GM19025 (cell line): Measurements from ENCODE around the gene PLAAT4.
"Not testable (repeated sequence)": the region's sequence is repeated elsewhere in the genome, so short reads cannot be mapped to it uniquely, and the experiment has no call there.

Experiments
- ATAC-seq: cut with Tn5 transposase; IDR thresholded peaks from one replicate; pipeline ENCODE4 v1.9.1; 2021; ENCODE audit warnings: mild to moderate bottlenecking, low read depth, moderate library complexity; ENCODE audit not compliant: unreplicated experiment

PLAAT4 gene

DNA sequence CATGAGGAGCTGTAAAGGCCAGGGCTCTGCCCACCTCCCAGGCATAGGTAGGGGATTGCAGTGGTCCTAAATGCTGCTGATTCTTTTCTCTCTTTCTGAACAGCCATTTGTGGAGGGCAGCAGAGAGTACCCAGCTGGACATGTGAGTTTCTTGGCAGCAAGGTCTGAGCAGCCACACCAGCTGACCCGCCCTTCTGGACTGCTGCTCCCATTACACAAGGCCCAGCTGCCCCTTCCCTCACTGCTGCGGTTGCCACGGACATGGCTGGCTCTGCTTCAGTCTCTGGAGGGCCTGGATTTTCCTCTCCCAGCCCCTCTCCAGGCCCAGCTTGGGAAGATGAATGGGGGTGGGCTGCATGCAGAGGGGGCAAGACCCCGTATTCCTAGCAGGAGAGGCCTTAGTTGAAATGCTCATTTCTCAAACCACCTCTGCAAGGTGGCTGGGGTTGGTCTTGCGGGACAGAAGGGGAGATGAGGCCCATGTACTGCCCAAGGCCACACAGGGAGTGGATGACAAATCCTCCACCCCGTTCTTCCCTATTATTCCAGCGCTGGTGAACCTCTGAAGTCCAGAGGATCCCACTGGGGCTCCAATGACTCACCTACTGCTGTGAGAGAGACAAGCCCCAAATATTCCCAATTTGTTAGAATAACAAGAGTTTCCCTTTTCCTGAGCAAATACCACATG is 26.1 kb upstream of the PLAAT4 start:
- no peak for ATAC-seq

DNA sequence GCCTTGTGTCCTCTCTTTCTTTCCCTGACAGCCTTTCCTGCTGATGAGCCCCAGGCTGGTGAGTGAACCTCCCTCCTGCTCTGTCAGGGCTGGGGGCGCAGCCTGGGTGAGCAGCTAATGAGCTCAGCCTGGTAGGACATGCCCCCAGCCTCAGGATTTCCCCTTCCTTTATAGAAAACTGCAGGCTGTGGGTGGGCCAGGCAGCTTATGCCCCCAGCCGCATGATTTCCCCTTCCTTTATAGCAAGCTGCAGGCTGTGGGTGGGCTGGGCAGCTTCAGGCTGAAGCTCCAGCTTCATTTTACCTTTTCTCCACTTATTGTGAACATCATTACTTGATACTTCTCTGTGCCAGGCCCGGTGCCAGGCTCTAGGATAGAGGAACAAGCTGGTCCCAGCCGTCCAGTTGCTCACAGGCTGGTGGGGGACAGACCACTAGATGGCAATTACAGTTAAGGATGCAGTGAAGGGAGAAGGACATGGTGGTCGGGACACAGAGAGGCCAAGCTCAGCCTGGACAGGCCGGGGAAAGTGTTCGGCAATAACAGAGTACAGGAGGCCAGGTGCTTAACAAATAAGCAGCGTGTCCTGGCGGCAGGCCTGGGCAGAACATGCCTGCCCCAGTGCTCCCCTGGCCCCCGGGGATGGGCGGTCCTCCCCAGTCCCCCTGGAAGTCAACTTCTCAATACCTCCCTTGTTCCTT is 25.4 kb upstream of the PLAAT4 start:
- no peak for ATAC-seq

DNA sequence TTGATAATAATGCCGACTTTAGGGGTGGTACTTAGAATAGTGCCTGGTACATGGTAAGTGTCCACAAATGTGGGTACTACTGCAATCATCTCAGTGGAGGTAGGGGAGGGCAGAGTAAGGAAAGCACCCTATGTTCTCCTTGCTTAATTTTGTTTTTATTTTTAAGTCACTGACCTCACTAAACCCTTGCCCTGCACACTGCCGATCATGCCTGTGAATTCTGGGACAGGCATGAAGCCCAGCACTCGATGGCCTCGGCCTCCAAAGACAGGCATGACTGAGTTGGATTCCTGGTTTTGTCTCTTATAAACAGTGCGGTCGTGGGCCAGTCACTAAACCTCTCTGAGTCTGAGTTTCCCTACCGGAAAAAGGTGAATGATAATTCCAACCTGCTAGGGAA is 23.8 kb upstream of the PLAAT4 start:
- ATAC-seq: no peak

DNA sequence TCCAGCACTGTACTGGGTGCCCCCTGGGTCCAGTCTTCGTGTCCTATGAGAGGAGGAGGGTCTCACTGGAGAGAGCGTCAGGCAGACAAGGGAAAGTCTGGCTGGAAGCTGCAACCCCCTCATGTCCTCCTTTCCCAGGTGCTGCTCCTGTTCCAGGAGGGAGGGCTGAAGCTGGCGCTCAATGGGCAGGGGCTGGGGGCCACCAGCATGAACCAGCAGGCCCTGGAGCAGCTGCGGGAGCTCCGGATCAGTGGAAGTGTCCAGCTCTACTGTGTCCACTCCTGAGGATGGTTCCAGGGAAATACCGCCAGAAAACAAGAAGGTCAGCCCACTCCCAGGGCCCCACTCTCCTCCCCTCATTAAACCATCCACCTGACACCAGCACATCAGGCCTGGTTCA is 20.5 kb upstream of the PLAAT4 start:
- ATAC-seq: no peak

DNA sequence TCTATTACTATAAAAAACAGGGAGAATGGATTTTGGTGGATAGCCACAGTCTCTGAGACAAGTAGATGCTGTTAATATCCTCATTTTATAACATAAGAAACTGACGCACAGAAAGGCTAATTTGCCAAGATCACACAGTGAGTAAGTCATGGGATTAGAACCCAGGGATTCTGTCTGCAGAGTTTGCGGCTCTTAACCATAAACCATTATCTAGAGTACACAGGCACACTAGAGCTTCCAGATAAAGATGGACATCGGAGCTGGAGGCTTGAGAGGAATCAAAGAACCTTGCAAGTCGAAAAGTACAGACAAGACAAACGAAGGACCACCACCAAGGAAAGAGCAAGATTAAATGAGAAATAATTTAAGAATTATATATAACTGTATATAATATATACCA is 19.5 kb upstream of the PLAAT4 start:
- no peak for ATAC-seq

DNA sequence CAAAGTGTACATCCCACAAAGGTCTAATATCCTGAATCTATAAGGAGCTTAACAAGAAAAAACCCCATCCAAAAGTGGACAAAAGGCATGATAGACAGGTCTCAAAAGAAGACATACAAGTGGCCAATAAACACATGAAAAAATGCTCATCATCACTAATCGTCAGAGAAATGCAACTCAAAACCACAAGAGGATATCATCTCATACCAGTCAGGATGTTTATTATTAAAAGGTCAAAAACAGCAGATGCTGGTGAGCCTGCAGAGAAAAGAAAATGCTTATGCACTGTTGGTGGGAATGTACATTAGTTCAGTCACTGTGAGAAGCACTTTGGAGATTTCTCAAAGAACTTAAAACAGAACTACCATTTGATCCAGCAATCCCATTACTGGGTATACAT is 18.1 kb upstream of the PLAAT4 start:
- ATAC-seq: no peak

DNA sequence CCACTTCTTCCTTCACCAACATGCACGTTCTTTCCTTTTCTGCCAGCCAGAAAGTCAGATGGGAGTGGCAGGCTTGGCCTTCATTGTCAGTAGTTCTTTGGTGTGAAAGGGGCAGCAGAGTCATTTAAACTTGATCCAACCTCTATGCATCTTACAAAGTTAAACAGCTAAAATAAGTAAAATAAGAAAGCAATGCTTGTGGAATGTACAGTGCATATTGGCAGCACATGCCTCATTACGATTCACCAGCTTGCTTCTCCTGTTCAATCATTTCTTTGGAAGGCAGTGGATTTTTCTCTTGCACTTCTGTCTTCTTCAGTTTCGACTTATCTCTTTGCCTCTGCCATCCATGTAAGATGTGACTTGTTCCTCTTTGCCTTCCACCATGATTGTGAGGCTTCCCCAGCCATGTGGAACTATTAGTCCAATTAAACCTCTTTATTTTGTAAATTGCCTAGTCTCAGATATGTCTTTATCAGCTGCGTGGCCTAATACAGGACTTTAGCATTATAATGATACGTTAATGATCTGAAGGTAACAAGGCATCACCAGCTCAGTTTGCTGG is 15.9 kb upstream of the PLAAT4 start:
- no peak for ATAC-seq

DNA sequence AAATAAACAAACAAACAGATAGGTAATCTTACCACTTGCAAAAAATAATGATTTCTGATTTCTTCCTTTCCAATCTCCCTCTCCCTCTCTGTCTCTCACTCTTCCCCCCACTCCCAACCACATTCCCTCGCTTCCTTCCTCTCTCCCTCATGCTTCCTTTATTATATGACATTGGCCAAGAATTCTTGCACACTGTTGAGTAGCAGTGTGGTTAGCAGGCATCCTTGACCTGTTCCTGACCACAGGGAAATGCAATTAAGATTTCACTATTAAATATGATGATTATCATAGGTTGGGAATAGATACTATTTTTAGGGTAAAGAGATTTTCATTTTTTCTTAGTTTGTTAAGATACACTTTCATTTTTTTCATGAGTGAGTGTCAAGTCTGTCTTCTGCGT is 14.7 kb upstream of the PLAAT4 start:
- ATAC-seq: no peak

DNA sequence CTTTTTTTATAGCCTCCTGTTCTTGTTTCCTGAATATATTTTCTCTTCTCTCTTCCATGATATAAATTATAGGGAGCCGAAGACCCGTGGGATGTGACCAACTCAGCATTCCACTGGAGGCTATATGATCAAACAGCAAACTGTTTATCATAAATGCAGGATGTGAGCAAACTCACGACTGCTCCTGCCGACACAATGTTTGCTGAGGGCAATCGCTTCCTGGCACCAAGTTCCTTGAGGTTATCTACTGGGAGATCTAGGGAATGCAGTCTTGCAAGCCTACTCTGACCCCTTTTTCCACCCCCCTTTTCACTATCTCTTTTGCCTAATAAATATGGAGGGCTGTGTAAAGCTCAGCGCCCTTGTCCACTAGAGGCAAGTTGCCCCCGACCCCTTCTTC is 13.5 kb upstream of the PLAAT4 start:
- ATAC-seq: no peak

DNA sequence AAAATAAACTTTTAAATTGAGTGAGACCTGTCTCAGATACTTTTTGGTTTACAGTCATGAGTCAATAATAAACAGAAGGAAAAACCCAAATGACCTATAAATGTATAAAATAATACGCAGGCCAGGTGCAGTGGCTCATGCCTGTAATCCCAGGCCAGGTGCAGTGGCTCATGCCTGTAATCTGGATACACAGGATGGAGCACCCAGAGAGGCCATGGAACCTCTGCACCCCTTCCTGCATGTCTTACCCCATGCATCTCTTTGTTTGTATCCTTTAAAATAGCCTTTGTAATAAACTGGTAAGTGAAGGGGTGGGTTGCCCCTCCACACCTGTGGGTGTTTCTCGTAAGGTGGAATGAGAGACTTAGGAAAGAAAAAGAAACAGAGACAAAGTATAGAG is 8.9 kb upstream of the PLAAT4 start:
- ATAC-seq: no peak

DNA sequence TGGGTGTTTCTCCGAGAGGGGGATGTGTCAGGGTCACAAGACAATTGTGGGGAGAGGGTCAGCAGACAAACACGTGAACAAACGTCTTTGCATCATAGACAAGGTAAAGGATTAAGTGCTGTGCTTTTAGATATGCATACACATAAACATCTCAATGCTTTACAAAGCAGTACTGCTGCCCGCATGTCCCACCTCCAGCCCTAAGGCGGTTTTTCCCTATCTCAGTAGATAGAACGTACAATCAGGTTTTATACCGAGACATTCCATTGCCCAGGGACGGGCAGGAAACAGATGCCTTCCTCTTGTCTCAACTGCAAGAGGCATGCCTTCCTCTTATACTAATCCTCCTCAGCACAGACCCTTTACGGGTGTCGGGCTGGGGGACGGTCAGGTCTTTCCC is 8.5 kb upstream of the PLAAT4 start:
- ATAC-seq: not testable (repeated sequence)

DNA sequence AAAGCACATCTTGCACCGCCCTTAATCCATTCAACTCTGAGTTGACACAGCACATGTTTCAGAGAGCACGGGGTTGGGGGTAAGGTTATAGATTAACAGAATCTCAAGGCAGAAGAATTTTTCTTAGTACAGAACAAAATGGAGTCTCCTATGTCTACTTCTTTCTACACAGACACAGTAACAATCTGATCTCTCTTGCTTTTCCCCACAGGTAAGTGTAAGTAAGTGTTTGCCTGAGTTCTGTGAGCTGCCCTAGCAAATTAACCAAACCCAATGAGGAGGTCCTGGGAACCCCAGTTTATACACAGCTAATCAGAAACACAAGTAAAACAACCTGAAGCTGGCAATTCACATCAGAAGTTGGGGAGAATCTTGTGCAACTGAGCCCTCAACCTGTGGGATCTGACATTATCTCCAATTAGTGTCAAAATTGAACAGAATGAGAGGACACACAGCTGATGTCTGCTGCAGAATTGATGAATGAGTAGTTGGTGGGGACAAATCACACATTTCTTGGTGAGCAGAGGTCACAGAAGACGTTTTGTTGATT is 7.8 kb upstream of the PLAAT4 start:
- ATAC-seq: not testable (repeated sequence)

DNA sequence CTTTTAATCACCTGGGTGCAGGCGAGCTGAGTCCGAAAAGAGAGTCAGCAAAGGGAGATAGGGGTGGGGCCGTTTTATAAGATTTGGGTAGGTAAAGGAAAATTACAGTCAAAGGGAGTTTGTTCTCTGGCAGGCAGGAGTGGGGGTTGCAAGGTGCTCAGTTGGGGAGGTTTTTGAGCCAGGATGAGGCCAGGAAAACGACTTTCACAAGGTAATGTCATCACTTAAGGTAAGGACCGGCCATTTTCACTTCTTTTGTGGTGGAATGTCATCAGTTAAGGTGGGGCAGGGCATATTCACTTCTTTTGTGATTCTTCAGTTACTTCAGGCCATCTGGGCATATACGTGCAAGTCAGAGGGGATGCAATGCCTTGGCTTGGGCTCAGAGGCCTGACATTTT is 7.2 kb upstream of the PLAAT4 start:
- not testable (repeated sequence) for ATAC-seq

DNA sequence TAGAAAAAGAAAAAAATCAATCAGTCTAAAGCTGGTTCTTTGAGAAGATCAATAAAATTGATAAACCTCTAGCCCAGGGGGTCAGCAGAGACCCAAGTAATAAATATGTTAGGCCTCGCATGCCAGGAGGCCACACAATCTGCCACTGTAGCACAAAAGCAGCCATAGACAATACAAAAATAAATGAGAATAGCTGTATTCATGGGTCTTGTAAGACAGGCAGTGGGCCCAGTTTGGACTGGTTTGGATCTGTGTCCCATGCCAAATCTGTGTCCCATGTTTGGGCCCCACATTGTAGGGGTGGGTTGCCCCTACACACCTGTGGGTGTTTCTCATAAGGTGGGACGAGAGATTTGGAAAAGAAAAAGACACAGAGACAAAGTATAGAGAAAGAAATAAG is 6.6 kb upstream of the PLAAT4 start:
- no peak for ATAC-seq

DNA sequence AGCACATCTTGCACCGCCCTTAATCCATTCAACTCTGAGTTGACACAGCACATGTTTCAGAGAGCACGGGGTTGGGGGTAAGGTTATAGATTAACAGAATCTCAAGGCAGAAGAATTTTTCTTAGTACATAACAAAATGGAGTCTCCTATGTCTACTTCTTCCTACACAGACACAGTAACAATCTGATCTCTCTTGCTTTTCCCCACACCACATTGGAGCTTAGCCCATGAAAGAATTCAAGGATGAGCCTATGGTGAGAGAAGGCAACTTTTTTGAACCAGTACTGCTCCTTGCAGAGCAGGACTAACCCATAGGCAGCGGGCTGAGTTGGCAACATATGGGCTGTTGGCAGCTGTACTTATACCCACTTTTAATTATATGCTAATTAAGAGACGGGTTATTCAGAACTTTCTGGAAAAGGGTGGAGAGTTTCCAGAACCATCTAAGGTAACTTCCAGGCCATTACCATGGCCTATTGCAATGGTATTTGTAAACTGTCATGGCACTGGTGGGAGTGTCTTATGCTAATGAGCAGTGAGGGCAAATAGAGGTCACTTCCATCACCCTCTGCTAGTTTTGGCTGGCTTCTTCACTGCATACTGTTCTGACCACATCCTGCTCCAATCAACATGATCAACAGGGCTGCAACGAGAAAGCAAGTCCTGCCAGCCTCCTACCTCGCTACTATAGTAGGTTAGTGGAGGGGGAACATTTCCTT is 5.4 kb upstream of the PLAAT4 start:
- peak; percentile 50 for ATAC-seq

DNA sequence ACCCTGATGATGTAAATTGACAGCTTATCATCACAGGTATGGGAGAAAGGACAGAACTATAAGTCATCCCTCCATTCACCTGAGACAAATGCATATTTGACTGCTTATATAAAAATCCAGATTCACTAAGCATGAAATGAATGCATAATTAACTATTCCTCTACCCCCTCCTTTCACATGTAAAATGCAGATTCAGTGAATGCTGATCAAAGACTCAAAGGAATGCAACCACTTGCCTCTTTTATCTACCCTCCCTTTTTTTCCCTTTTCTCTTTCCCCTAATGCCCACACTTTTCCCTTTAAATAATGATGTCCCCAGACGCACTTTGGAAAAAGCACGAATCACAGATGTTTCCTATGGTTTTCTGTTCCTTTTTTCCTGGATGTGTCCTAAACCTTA is 4.5 kb upstream of the PLAAT4 start:
- no peak for ATAC-seq

DNA sequence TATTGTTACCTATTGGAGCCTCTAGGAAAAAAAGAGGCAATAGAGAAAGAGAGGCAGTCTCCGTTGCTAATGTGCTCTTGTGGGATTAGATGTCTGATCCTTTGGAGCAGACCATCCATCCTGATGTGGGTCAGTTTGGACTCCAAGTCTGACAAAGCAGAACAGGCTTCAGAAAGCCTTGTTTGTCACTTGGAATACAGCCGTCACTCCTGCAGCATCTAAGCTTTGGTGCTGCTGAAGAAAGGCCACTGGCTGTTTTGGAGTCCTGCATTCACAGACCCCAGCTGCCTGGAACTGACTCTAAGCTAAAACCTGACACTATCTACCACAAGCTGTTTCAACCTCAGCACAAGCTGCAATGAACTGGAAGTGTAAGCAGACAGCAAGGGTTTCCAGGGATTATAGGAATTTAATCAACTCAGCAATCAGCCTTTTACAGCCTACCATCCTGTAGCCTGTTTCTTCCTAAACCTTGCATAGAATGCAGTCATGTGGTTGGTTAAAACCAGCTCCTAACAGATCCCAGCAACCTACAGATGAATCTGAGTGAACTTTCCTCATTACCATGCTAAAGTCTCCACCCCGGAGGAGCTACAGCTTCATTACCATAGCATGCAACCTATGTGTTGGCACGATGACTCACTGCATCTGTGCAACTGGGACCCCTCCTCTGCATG is 3.7 kb upstream of the PLAAT4 start:
- no peak for ATAC-seq

DNA sequence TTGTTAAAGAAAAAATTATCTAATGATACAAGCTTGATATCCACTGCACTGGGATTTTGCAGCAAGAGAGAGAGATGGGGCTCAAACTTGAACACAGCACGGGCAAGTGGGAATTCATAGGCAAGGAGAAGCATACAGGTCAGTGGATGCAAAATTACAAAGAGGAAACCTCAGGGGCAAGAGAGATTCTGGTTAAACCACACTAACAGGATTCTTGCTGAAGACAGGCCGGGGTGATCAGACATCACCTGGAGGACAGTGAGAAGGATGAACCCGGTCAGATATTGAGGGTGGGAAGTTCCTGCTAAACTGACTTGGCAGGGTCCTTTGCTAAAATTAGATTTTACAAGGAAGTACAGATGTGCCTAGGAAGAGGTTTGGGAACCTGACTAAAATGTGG is 2.5 kb upstream of the PLAAT4 start:
- no peak for ATAC-seq

DNA sequence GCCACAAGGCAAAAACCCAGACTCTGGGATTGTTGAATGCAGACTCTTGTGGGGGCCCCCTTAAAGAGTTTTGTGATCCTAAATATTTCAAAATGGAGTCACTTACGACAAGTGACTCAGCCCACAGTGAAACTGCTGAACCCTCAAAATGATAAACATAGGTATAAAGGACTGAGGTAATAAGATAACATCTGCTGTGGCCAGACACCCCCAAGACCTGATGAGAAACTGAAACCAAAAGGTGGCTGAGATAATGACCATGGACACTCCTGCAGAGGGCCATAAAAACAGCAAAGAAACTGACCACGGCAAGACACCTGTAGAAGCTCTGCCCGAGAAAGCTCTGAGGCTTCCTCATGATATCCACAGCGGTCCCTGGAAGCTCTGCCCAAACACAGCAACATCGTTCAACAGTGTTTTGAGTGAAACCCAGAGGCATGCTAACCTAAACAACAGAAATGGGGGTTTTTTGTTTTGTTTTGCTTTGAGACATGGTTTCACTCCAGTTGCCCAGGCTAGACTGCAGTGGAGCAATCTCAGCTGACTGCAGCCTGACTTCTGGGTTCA is 1.6 kb upstream of the PLAAT4 start:
- ATAC-seq: peak; percentile 56

DNA sequence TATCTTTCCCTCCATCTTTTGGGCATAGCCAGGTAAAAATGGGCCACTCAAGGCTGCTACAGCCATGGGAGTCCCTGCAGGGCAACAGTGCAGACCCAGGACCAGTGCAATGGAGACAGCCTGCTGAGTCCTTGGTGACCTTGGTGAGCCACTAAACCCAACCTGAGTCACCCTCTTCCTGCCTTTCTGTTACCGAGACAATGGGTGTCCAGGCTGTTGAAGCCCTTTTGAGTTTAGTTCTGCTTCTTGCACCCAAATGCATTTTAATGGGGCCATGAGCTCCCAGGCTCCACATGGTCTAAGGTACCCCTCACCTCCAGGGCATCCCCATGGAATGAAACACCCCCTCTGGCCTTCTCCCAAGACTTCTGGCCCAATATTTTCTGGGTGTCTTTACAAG is 874 bp upstream of the PLAAT4 start:
- no peak for ATAC-seq
